HepG2 (cell line): ENCODE data around the gene UBL5. TPM values are rescaled to one million over a fixed set of nuclear protein-coding genes. Genes with fewer than 3 reads are reported as not detected.

Experiments
- AHR ChIP-seq: IDR thresholded peaks from 2 replicates; pipeline ENCODE4 v1.6.1; 2018; ENCODE audit warnings: missing genetic modification reagents, missing compliant biosample characterization
- CAMTA2 ChIP-seq: sonication (generic); formaldehyde crosslinking; IDR thresholded peaks from 2 replicates; pipeline ENCODE4 v1.4.0; 2020; ENCODE audit warnings: mild to moderate bottlenecking, missing genetic modification reagents, borderline replicate concordance
- CEBPG ChIP-seq: IDR thresholded peaks from 2 replicates; pipeline ENCODE4 v1.6.1; 2016
- HMGA1 ChIP-seq: sonication (generic); formaldehyde crosslinking; conservative IDR thresholded peaks from 2 replicates; pipeline ENCODE4 v1.4.0; 2020; ENCODE audit warnings: missing genetic modification reagents
- KLF13 ChIP-seq: sonication (generic); formaldehyde crosslinking; IDR thresholded peaks from 2 replicates; pipeline ENCODE4 v1.4.0; 2020; ENCODE audit warnings: mild to moderate bottlenecking, missing genetic modification reagents
- MTERF4 ChIP-seq: sonication (generic); formaldehyde crosslinking; IDR thresholded peaks from 2 replicates; pipeline ENCODE4 v1.8.0; 2023; ENCODE audit warnings: mild to moderate bottlenecking, missing genetic modification reagents
- MZF1 ChIP-seq: sonication (generic); formaldehyde crosslinking; IDR thresholded peaks from 2 replicates; pipeline ENCODE4 v1.8.1; 2023; ENCODE audit warnings: mild to moderate bottlenecking, missing genetic modification reagents, borderline replicate concordance
- PHB2 ChIP-seq: fragments of 450-650 bp; IDR thresholded peaks from 2 replicates; pipeline ENCODE4 v1.6.1; 2018; ENCODE audit not compliant: partially characterized antibody
- PHF20 ChIP-seq: sonication (generic); formaldehyde crosslinking; IDR thresholded peaks from 2 replicates; pipeline ENCODE4 v1.5.0; 2020; ENCODE audit warnings: mild to moderate bottlenecking, missing genetic modification reagents
- POLR2AphosphoS5 ChIP-seq: IDR thresholded peaks from 2 replicates; pipeline ENCODE4 v1.6.1; 2012; ENCODE audit warnings: low read depth, low read length
- RAD51 ChIP-seq: fragments of 450-650 bp; IDR thresholded peaks from 2 replicates; pipeline ENCODE4 v1.6.1; 2016; ENCODE audit warnings: borderline replicate concordance
- SOX13 ChIP-seq, 3 experiments: fragments of 450-650 bp in 1 of 3; sonication (generic) in 1 of 3; formaldehyde crosslinking in 1 of 3; IDR thresholded peaks in 2 of 3; conservative IDR thresholded peaks in 1 of 3; 2 replicates each; pipeline versions ENCODE4 v1.5.0 to v1.6.1; 2016 to 2020; ENCODE audit warnings: antibody characterized with exemption in 1 of 3, mild to moderate bottlenecking in 1 of 3, missing compliant biosample characterization in 1 of 3, missing genetic modification reagents in 1 of 3, moderate library complexity in 1 of 3
- TCF12 ChIP-seq, 2 experiments: fragments of 450-650 bp in 1 of 2; sonication (generic) in 1 of 2; formaldehyde crosslinking in 1 of 2; IDR thresholded peaks; 2 replicates each; pipeline versions ENCODE4 v1.6.1 to v1.8.0; 2017 to 2022; ENCODE audit warnings: antibody characterized with exemption in 1 of 2, mild to moderate bottlenecking in 1 of 2, missing genetic modification reagents in 1 of 2, moderate library complexity in 1 of 2
- TGIF2 ChIP-seq: IDR thresholded peaks from 2 replicates; pipeline ENCODE4 v1.6.1; 2016; ENCODE audit warnings: control low read depth, missing compliant biosample characterization
- ZNF251 ChIP-seq: sonication (generic); formaldehyde crosslinking; IDR thresholded peaks from 2 replicates; pipeline ENCODE4 v1.9.0; 2021; ENCODE audit warnings: mild to moderate bottlenecking, missing genetic modification reagents
- ZNF430 ChIP-seq: sonication (generic); formaldehyde crosslinking; IDR thresholded peaks from 2 replicates; pipeline ENCODE4 v1.9.0; 2021; ENCODE audit warnings: mild to moderate bottlenecking, missing genetic modification reagents
- ZNF609 ChIP-seq: sonication (generic); formaldehyde crosslinking; IDR thresholded peaks from 2 replicates; pipeline ENCODE4 v1.4.0; 2020; ENCODE audit warnings: mild to moderate bottlenecking, missing genetic modification reagents, borderline replicate concordance
- ZNF724P ChIP-seq: sonication (generic); formaldehyde crosslinking; IDR thresholded peaks from 2 replicates; pipeline ENCODE4 v1.8.0; 2022; ENCODE audit warnings: missing genetic modification reagents, borderline replicate concordance
- ZNF839 ChIP-seq: sonication (generic); formaldehyde crosslinking; IDR thresholded peaks from 2 replicates; pipeline ENCODE4 v1.4.0; 2020; ENCODE audit warnings: missing genetic modification reagents, mild to moderate bottlenecking, borderline replicate concordance
- polyA plus RNA-seq, 8 experiments: library from polyadenylated mRNA; depleted of rRNA in 3 of 8; stranded (reverse) in 7 of 8; unstranded in 1 of 8; fragments of >200 nt; fragmentation: Illumina TruSeq in 4 of 8; extraction: Trizol in 4 of 8; gene quantifications; 2 replicates each; pipeline versions ENCODE4 v1.2.1 to v1.2.3, GENCODE V29; 2011 to 2016; ENCODE audit warnings: low read depth in 4 of 8, missing spikeins in 1 of 8, mixed read lengths in 1 of 8; ENCODE audit not compliant: insufficient read depth in 1 of 8
- total RNA-seq, 5 experiments: library from RNA; depleted of rRNA; stranded (reverse); fragments of >200 nt; fragmentation: Illumina TruSeq; extraction: Trizol; gene quantifications; 2 replicates each; pipeline ENCODE4 v1.2.3, GENCODE V29; 2016; ENCODE audit warnings: low read depth in 1 of 5
- TF ChIP-seq, protein P1 (sequence below): sonication (generic); formaldehyde crosslinking; IDR thresholded peaks from 2 replicates; pipeline ENCODE4 v1.5.0; 2020; ENCODE audit warnings: mild to moderate bottlenecking, missing genetic modification reagents, borderline replicate concordance

Gene UBL5
- total and polyA plus RNA-seq, 2 of the 13 experiments (the other 11 are each of a cell fraction or from before 2014, with no cell fraction given): 373 to 487 TPM

GRCh38 chr19:9818734-9819595 is 8.8 kb upstream of the UBL5 start, which contains the start of gene FBXL12 (continued):
- TF ChIP-seq SOX13 (IDR thresholded peaks at IDR 0.05) (no peak), SOX13 (CRISPR knock-in tag; conservative IDR thresholded peaks at IDR 0.05 in 1 of 2, IDR thresholded peaks at IDR 0.05 in 1 of 2) (peak in 1 of 2 experiments; percentile 14; a peak in 1 of 4 replicates), MTERF4 (no peak), HMGA1 (CRISPR knock-in tag) (no peak), CEBPG (CRISPR knock-in tag) (no peak), RAD51 (no peak), CAMTA2 (CRISPR knock-in tag) (no peak), ZNF251 (no peak), AHR (peak; percentile 75; the same call in 1 of the 2 replicates), ZNF724P (CRISPR knock-in tag) (no peak), ZNF609 (peak; percentile 16; the same call in 1 of the 2 replicates), PHF20 (CRISPR knock-in tag) (peak; percentile 92), POLR2AphosphoS5 (peak; percentile 97), ZNF839 (CRISPR knock-in tag) (peak; percentile 91; the same call in 1 of the 2 replicates), TCF12 (IDR thresholded peaks at IDR 0.05) (no peak), TCF12 (CRISPR knock-in tag; IDR thresholded peaks at IDR 0.05) (0 out of 2 replicates have a peak, but pooled peaks have one; percentile 29), PHB2 (no peak), MZF1 (CRISPR knock-in tag) (no peak), ZNF430 (no peak), TGIF2 (CRISPR knock-in tag) (0 out of 2 replicates have a peak, but pooled peaks have one; percentile 81), KLF13 (no peak)
- TF ChIP-seq, protein P1, sequence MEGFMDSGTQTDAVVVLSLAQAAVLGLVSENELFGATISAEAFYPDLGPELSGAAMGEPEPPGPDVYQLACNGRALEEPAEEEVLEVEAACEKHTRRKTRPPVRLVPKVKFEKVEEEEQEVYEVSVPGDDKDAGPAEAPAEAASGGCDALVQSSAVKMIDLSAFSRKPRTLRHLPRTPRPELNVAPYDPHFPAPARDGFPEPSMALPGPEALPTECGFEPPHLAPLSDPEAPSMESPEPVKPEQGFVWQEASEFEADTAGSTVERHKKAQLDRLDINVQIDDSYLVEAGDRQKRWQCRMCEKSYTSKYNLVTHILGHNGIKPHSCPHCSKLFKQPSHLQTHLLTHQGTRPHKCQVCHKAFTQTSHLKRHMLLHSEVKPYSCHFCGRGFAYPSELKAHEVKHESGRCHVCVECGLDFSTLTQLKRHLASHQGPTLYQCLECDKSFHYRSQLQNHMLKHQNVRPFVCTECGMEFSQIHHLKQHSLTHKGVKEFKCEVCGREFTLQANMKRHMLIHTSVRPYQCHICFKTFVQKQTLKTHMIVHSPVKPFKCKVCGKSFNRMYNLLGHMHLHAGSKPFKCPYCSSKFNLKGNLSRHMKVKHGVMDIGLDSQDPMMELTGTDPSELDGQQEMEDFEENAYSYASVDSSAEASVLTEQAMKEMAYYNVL (CRISPR knock-in tag): no peak
